HG03280 (cell line): ENCODE results near the gene RXRB.

Source experiments
- ATAC-seq: cut with Tn5 transposase; IDR thresholded peaks from one replicate; pipeline ENCODE4 v1.9.1; 2021; ENCODE audit warnings: mild to moderate bottlenecking, moderate library complexity; ENCODE audit not compliant: unreplicated experiment

Gene RXRB

GRCh38 chr6:33198159-33198852, 2.2 kb downstream of the RXRB start:
- no peak for ATAC-seq

GRCh38 chr6:33197431-33198048, 2.9 kb downstream of the RXRB start:
- no peak for ATAC-seq

- ATAC-seq, result no peak
Observed at GRCh38 chr6:33195304-33196165, 4.9 kb downstream of the RXRB start.

GRCh38 chr6:33194431-33194979, 6.0 kb downstream of the RXRB start:
- no peak for ATAC-seq

- no peak for ATAC-seq
Observed at GRCh38 chr6:33193619-33194018, 6.8 kb downstream of the RXRB start.

- no peak for ATAC-seq
Observed at GRCh38 chr6:33192671-33193602, 7.5 kb downstream of the RXRB start.

GRCh38 chr6:33192105-33192646, 8.3 kb downstream of the RXRB start, which contains the start of gene COL11A2:
Gene COL11A2, minus strand, starts transcription at chr6:33192467. Its CDS starts 227 bp downstream, at chr6:33192240.
- no peak for ATAC-seq

GRCh38 chr6:33191383-33192104, 8.9 kb downstream of the RXRB start:
- ATAC-seq, result no peak

- no peak for ATAC-seq
Observed at GRCh38 chr6:33190504-33191107, 9.9 kb downstream of the RXRB start.

GRCh38 chr6:33189625-33190448, 10.6 kb downstream of the RXRB start:
- ATAC-seq, result no peak

- ATAC-seq, result no peak
Observed at GRCh38 chr6:33189164-33189563, 11.3 kb downstream of the RXRB start.

- no peak for ATAC-seq
Observed at GRCh38 chr6:33187809-33188208, 12.7 kb downstream of the RXRB start.

- no peak for ATAC-seq
Observed at GRCh38 chr6:33185654-33186187, 14.7 kb downstream of the RXRB start.

- ATAC-seq, result no peak
Observed at GRCh38 chr6:33185190-33185589, 15.3 kb downstream of the RXRB start.

- ATAC-seq, result no peak
Observed at GRCh38 chr6:33183071-33183683, 17.3 kb downstream of the RXRB start.

- no peak for ATAC-seq
Observed at GRCh38 chr6:33181141-33181540, 19.3 kb downstream of the RXRB start.

GRCh38 chr6:33178755-33179475, 21.6 kb downstream of the RXRB start:
- no peak for ATAC-seq
